HepG2 (cell line): ENCODE data around the gene ITGAV. TPM values are rescaled to one million over a fixed set of nuclear protein-coding genes. Genes with fewer than 3 reads are reported as not detected.

ENCODE experiments used
- ATAC-seq: fragments of 200-7000 bp; cut with Tn5 transposase; 3 replicates; pipeline ENCODE4 v1.9.1; 2020; ENCODE audit warnings: mild to moderate bottlenecking, moderate library complexity
- BruUV-seq: library from RNA; stranded (reverse); fragments of 400-500 nt; replicated peaks from 2 replicates; lab custom pipeline; 2021; lab: Mats Ljungman, UMichigan
- CTCF ChIA-PET: fragments of 300-600 bp; formaldehyde crosslinking; extraction: SDS; loops from one replicate; lab custom pipeline; 2021; ENCODE audit warnings: low total read pairs, inconsistent platforms, low intra/inter-chr PET ratio; lab: Yijun Ruan, JAX
- POLR2A ChIA-PET: fragments of 350-600 bp; sonication (Branson Sonifier 250); formaldehyde crosslinking; loops from one replicate; lab custom pipeline; 2020; ENCODE audit warnings: antibody characterized with exemption, inconsistent platforms; lab: Yijun Ruan, JAX
- DNase-seq: peaks from one replicate; pipeline ENCODE4 v3.0.0-alpha.2; 2015; ENCODE audit warnings: low spot score
- FAIRE-seq: peaks from 3 replicates; lab custom pipeline; 2011; peaks lifted over from hg19 to GRCh38; lab: Jason Lieb, UNC
- H2AFZ ChIP-seq: one replicate; pipeline ENCODE4 v1.6.1; 2011; ENCODE audit warnings: low read length, inconsistent platforms
- H3K27ac ChIP-seq: fragments of 300-600 bp; 3 replicates; pipeline ENCODE4 v1.8.0; 2011; ENCODE audit warnings: mixed run types, mild to moderate bottlenecking, mixed read lengths, low read length, inconsistent platforms; ENCODE audit not compliant: insufficient read depth; ENCODE audit errors: extremely low read length
- H3K27me3 ChIP-seq, 2 experiments: fragments of 200-600 bp in 1 of 2; 2 replicates in 1 of 2; 3 replicates in 1 of 2; pipeline versions ENCODE4 v1.6.0 to v1.8.0; 2011; ENCODE audit warnings: low read length in 2 of 2, mild to moderate bottlenecking in 2 of 2, moderate library complexity in 2 of 2, inconsistent platforms in 1 of 2; ENCODE audit not compliant: insufficient read depth in 2 of 2, control insufficient read depth in 1 of 2
- H3K36me3 ChIP-seq, 2 experiments: fragments of 200-600 bp in 1 of 2; replicated peaks in 1 of 2; 2 replicates in 1 of 2; 3 replicates in 1 of 2; pipeline versions ENCODE4 v1.5.1 to v1.8.0; 2011; ENCODE audit warnings: low read length in 2 of 2, inconsistent platforms in 1 of 2; ENCODE audit not compliant: insufficient read depth in 2 of 2, control insufficient read depth in 1 of 2
- H3K4me1 ChIP-seq: 2 replicates; pipeline ENCODE4 v1.5.1; 2012; ENCODE audit warnings: low read length, inconsistent platforms; ENCODE audit not compliant: insufficient read depth
- H3K4me2 ChIP-seq: 2 replicates; pipeline ENCODE4 v1.6.0; 2011; ENCODE audit warnings: low read depth, low read length, inconsistent platforms
- H3K4me3 ChIP-seq, 3 experiments: fragments of 200-600 bp in 1 of 3; sonication (generic), shearing (Covaris generic) in 1 of 3; replicated peaks in 1 of 3; 2 replicates each; pipeline ENCODE4 v1.5.1; 2011 to 2016; ENCODE audit warnings: low read length in 3 of 3, inconsistent platforms in 2 of 3, low read depth in 2 of 3, mild to moderate bottlenecking in 2 of 3, control low read depth in 1 of 3, mixed read lengths in 1 of 3; ENCODE audit not compliant: insufficient read depth in 1 of 3
- H3K79me2 ChIP-seq: one replicate; pipeline ENCODE4 v1.6.1; 2011; ENCODE audit warnings: low read length, inconsistent platforms; ENCODE audit not compliant: insufficient read depth
- H3K9ac ChIP-seq: 2 replicates; pipeline ENCODE4 v1.6.0; 2011; ENCODE audit warnings: mild to moderate bottlenecking, low read depth, low read length, inconsistent platforms; ENCODE audit not compliant: insufficient read depth
- H3K9me3 ChIP-seq: 2 replicates; pipeline ENCODE4 v1.5.1; 2012; ENCODE audit warnings: mild to moderate bottlenecking, low read length
- H4K20me1 ChIP-seq: 2 replicates; pipeline ENCODE4 v1.6.0; 2011; ENCODE audit warnings: inconsistent platforms, mild to moderate bottlenecking, low read length, moderate library complexity; ENCODE audit not compliant: insufficient read depth
- WGBS: methylation state at CpG from one replicate; pipeline ENCODE4 v1.1.6; 2017; ENCODE audit warnings: low lambda C conversion rate; 5-methylcytosine and 5-hydroxymethylcytosine counted together
- in situ Hi-C: cut with HindIII; loops from 2 replicates; pipeline ENCODE4 v1.10.0; 2017; ENCODE audit warnings: low pct_unique_long_range_greater_than_20kb; ENCODE audit not compliant: extremely low pct_ligation_motif_present
- intact Hi-C: fragments of 100-400 bp; cut with micrococcal nuclease; formaldehyde crosslinking; loops from one replicate; pipeline ENCODE4 v1.10.0; 2022; ENCODE audit not compliant: unreplicated experiment
- polyA plus RNA-seq, 8 experiments: library from polyadenylated mRNA; depleted of rRNA in 3 of 8; stranded (reverse) in 7 of 8; unstranded in 1 of 8; fragments of >200 nt; fragmentation: Illumina TruSeq in 4 of 8; extraction: Trizol in 4 of 8; gene quantifications; 2 replicates each; pipeline versions ENCODE4 v1.2.1 to v1.2.3, GENCODE V29; 2011 to 2016; ENCODE audit warnings: low read depth in 4 of 8, missing spikeins in 1 of 8, mixed read lengths in 1 of 8; ENCODE audit not compliant: insufficient read depth in 1 of 8
- total RNA-seq, 5 experiments: library from RNA; depleted of rRNA; stranded (reverse); fragments of >200 nt; fragmentation: Illumina TruSeq; extraction: Trizol; gene quantifications; 2 replicates each; pipeline ENCODE4 v1.2.3, GENCODE V29; 2016; ENCODE audit warnings: low read depth in 1 of 5
- TF ChIP-seq, protein P1 (sequence below): sonication (generic); formaldehyde crosslinking; IDR thresholded peaks from 2 replicates; pipeline ENCODE4 v1.4.0; 2020; ENCODE audit warnings: missing genetic modification reagents, borderline replicate concordance

The ITGAV gene
- total and polyA plus RNA-seq, 2 of the 13 experiments (the other 11 are each of a cell fraction or from before 2014, with no cell fraction given) = 59.1 to 60.4 TPM

- in situ Hi-C loops = no loop called here
These were observed 115.0 kb downstream of the ITGAV start for GRCh38 chr2:186704897-186705296.

More at GRCh38 chr2:186704897-186705296, 115.0 kb downstream of the ITGAV start:
- Histone ChIP-seq H3K4me1 (no peaks in the 10 kb centered on the region), H4K20me1 (no peaks in the 10 kb centered on the region), H3K27ac (no peak overlapping the region), H2AFZ (no peak overlapping the region), H3K4me3 (no peak overlapping the region), H3K27me3 (0 out of 5 replicates have a peak, but pooled peaks cover 0 to 9% of the 10 kb centered on the region in 2 experiments), H3K36me3 (no peaks in the 10 kb centered on the region), H3K4me2 (no peak overlapping the region), H3K9ac (no peak overlapping the region), H3K79me2 (no peaks in the 10 kb centered on the region), H3K9me3 (no peaks in the 10 kb centered on the region)
- DNase-seq (no peak), FAIRE-seq (no peak), ATAC-seq (no peak)
- intact Hi-C loops = no loop called here
- ChIA-PET POLR2A (no interaction called here), CTCF (no interaction called here)
- WGBS = 4% methylated on average over 3 of the region's 3 CpGs
- TF ChIP-seq, protein P1, sequence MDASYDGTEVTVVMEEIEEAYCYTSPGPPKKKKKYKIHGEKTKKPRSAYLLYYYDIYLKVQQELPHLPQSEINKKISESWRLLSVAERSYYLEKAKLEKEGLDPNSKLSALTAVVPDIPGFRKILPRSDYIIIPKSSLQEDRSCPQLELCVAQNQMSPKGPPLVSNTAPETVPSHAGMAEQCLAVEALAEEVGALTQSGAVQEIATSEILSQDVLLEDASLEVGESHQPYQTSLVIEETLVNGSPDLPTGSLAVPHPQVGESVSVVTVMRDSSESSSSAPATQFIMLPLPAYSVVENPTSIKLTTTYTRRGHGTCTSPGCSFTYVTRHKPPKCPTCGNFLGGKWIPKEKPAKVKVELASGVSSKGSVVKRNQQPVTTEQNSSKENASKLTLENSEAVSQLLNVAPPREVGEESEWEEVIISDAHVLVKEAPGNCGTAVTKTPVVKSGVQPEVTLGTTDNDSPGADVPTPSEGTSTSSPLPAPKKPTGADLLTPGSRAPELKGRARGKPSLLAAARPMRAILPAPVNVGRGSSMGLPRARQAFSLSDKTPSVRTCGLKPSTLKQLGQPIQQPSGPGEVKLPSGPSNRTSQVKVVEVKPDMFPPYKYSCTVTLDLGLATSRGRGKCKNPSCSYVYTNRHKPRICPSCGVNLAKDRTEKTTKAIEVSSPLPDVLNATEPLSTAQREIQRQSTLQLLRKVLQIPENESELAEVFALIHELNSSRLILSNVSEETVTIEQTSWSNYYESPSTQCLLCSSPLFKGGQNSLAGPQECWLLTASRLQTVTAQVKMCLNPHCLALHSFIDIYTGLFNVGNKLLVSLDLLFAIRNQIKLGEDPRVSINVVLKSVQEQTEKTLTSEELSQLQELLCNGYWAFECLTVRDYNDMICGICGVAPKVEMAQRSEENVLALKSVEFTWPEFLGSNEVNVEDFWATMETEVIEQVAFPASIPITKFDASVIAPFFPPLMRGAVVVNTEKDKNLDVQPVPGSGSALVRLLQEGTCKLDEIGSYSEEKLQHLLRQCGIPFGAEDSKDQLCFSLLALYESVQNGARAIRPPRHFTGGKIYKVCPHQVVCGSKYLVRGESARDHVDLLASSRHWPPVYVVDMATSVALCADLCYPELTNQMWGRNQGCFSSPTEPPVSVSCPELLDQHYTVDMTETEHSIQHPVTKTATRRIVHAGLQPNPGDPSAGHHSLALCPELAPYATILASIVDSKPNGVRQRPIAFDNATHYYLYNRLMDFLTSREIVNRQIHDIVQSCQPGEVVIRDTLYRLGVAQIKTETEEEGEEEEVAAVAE = no peak
- BruUV-seq = no TSS peak
